SK-N-SH (cell line): Measurements from ENCODE around the gene PROSER2. TPM values are rescaled to one million over a fixed set of nuclear protein-coding genes. Genes with fewer than 3 reads are reported as not detected.

ENCODE experiments used
- CTCF ChIA-PET: fragments of 300-600, 350-600 bp; formaldehyde crosslinking; extraction: SDS; loops from one replicate; lab custom pipeline; 2021; lab: Yijun Ruan, JAX
- POLR2A ChIA-PET: fragments of 350-600 bp; sonication (Branson Sonifier 250); formaldehyde crosslinking; extraction: SDS; loops from one replicate; lab custom pipeline; 2020; ENCODE audit warnings: antibody characterized with exemption, inconsistent platforms; lab: Yijun Ruan, JAX
- DNase-seq: peaks from one replicate; pipeline ENCODE4 v3.0.0; 2012
- H2AFZ ChIP-seq: fragments of 200-600 bp; sonication (generic); 2 replicates; pipeline ENCODE4 v1.8.1; 2016; ENCODE audit warnings: antibody characterized with exemption, mild to moderate bottlenecking, low read depth
- H3F3A ChIP-seq: fragments of 200-600 bp; sonication (generic); replicated peaks from 2 replicates; pipeline ENCODE3; 2016; ENCODE audit warnings: antibody characterized with exemption, mild to moderate bottlenecking; ENCODE audit not compliant: insufficient read depth
- H3K27ac ChIP-seq, 2 experiments: fragments of 200-500 bp in 1 of 2; fragments of 200-600 bp in 1 of 2; sonication (Bioruptor generic) in 1 of 2; sonication (generic), shearing (Covaris generic) in 1 of 2; 2 replicates each; pipeline versions ENCODE4 v1.5.1 to v1.6.1; 2014 to 2016; ENCODE audit warnings: low read depth in 2 of 2, inconsistent platforms in 1 of 2, low read length in 1 of 2, mild to moderate bottlenecking in 1 of 2, mixed read lengths in 1 of 2
- H3K27me3 ChIP-seq: fragments of 200-600 bp; sonication (generic), shearing (Covaris generic); 2 replicates; pipeline ENCODE4 v1.6.1; 2016; ENCODE audit warnings: mixed run types; ENCODE audit not compliant: insufficient read depth
- H3K36me3 ChIP-seq, 2 experiments: fragments of 200-500 bp in 1 of 2; fragments of 200-600 bp in 1 of 2; sonication (Bioruptor generic) in 1 of 2; sonication (generic) in 1 of 2; replicated peaks in 1 of 2; 2 replicates each; pipeline versions ENCODE3 to v1.5.1; 2014 to 2016; ENCODE audit warnings: low read length in 1 of 2, mild to moderate bottlenecking in 1 of 2; ENCODE audit not compliant: insufficient read depth in 2 of 2, control insufficient read depth in 1 of 2
- H3K4me1 ChIP-seq, 2 experiments: fragments of 200-500 bp in 1 of 2; fragments of 200-600 bp in 1 of 2; sonication (Bioruptor generic) in 1 of 2; sonication (generic), shearing (Covaris generic) in 1 of 2; 2 replicates each; pipeline versions ENCODE4 v1.5.1 to v1.6.1; 2014 to 2016; ENCODE audit warnings: low read depth in 1 of 2, low read length in 1 of 2, mixed run types in 1 of 2; ENCODE audit not compliant: insufficient read depth in 2 of 2, control insufficient read depth in 1 of 2
- H3K4me2 ChIP-seq: fragments of 200-600 bp; sonication (generic), shearing (Covaris generic); 2 replicates; pipeline ENCODE4 v1.6.1; 2017; ENCODE audit warnings: mixed run types
- H3K4me3 ChIP-seq, 2 experiments: fragments of 200-500 bp in 1 of 2; fragments of 200-600 bp in 1 of 2; sonication (Bioruptor generic) in 1 of 2; sonication (generic), shearing (Covaris generic) in 1 of 2; 2 replicates each; pipeline versions ENCODE4 v1.5.1 to v1.8.1; 2014 to 2016; ENCODE audit warnings: low read depth in 2 of 2, inconsistent platforms in 1 of 2, low read length in 1 of 2, mild to moderate bottlenecking in 1 of 2, mixed read lengths in 1 of 2, moderate library complexity in 1 of 2
- H3K79me2 ChIP-seq: fragments of 200-600 bp; sonication (generic); 2 replicates; pipeline ENCODE4 v1.8.1; 2017; ENCODE audit warnings: mild to moderate bottlenecking; ENCODE audit not compliant: insufficient read depth
- H3K9ac ChIP-seq: fragments of 200-600 bp; sonication (generic); 2 replicates; pipeline ENCODE4 v1.6.1; 2017; ENCODE audit warnings: mixed run types
- H3K9me2 ChIP-seq: fragments of 200-600 bp; sonication (generic); 2 replicates; pipeline ENCODE4 v1.6.1; 2017; ENCODE audit warnings: mixed run types
- H3K9me3 ChIP-seq: fragments of 200-600 bp; sonication (generic); 2 replicates; pipeline ENCODE4 v1.6.1; 2017; ENCODE audit warnings: mixed run types, mild to moderate bottlenecking, moderate library complexity
- H4K20me1 ChIP-seq: fragments of 200-600 bp; sonication (generic); 2 replicates; pipeline ENCODE4 v1.6.1; 2017; ENCODE audit warnings: mild to moderate bottlenecking, mixed run types; ENCODE audit not compliant: insufficient read depth
- CHD2 ChIP-seq: fragments of 150-350 bp; IDR thresholded peaks from 2 replicates; pipeline ENCODE4 v1.6.1; 2018; ENCODE audit warnings: low read length; ENCODE audit not compliant: partially characterized antibody
- ELF1 ChIP-seq: IDR thresholded peaks from 2 replicates; pipeline ENCODE4 v1.4.0; 2012
- EP300 ChIP-seq, 2 experiments: IDR thresholded peaks; 2 replicates each; pipeline versions ENCODE4 v1.4.0 to v1.6.1; 2012; ENCODE audit warnings: borderline replicate concordance in 1 of 2, low read depth in 1 of 2, low read length in 1 of 2
- EZH2phosphoT487 ChIP-seq: fragments of 200-600 bp; sonication (generic); IDR thresholded peaks from 2 replicates; pipeline ENCODE4 v1.6.1; 2017; ENCODE audit warnings: low read depth, mixed run types, mild to moderate bottlenecking, antibody characterized with exemption, moderate library complexity, borderline replicate concordance
- FOSL2 ChIP-seq: IDR thresholded peaks from 2 replicates; pipeline ENCODE4 v1.4.0; 2012; ENCODE audit warnings: low read depth, mild to moderate bottlenecking, moderate library complexity, borderline replicate concordance
- GABPA ChIP-seq: IDR thresholded peaks from 2 replicates; pipeline ENCODE4 v1.4.0; 2012; ENCODE audit warnings: low read depth, mild to moderate bottlenecking
- JUND ChIP-seq: IDR thresholded peaks from 2 replicates; pipeline ENCODE4 v1.4.0; 2012
- MEF2A ChIP-seq: IDR thresholded peaks from 2 replicates; pipeline ENCODE4 v1.4.0; 2012; ENCODE audit warnings: low read depth, borderline replicate concordance
- MXI1 ChIP-seq: IDR thresholded peaks from 2 replicates; pipeline ENCODE4 v1.6.1; 2012; ENCODE audit warnings: mild to moderate bottlenecking, low read depth, low read length, improper control_type of control experiment
- NFIC ChIP-seq: IDR thresholded peaks from 2 replicates; pipeline ENCODE4 v1.4.0; 2012; ENCODE audit warnings: borderline replicate concordance
- NRF1 ChIP-seq: IDR thresholded peaks from 2 replicates; pipeline ENCODE4 v1.6.1; 2012; ENCODE audit warnings: low read depth, mild to moderate bottlenecking, low read length
- PBX3 ChIP-seq: IDR thresholded peaks from 2 replicates; pipeline ENCODE4; 2012
- POLR2AphosphoS5 ChIP-seq: IDR thresholded peaks from 2 replicates; pipeline ENCODE4 v1.6.1; 2012; ENCODE audit warnings: low read depth, low read length
- RXRA ChIP-seq: IDR thresholded peaks from 2 replicates; pipeline ENCODE4 v1.4.0; 2012; ENCODE audit warnings: low read depth, mild to moderate bottlenecking, borderline replicate concordance
- SIN3A ChIP-seq: IDR thresholded peaks from 2 replicates; pipeline ENCODE4 v1.6.1; 2012; ENCODE audit warnings: low read depth, mild to moderate bottlenecking, low read length, moderate library complexity, borderline replicate concordance
- TAF1 ChIP-seq: IDR thresholded peaks from 2 replicates; pipeline ENCODE4 v1.6.1; 2012; ENCODE audit warnings: low read depth, mild to moderate bottlenecking, low read length, moderate library complexity, borderline replicate concordance
- TCF12 ChIP-seq: IDR thresholded peaks from 2 replicates; pipeline ENCODE4 v1.4.0; 2012
- TEAD4 ChIP-seq: IDR thresholded peaks from 2 replicates; pipeline ENCODE4 v1.4.0; 2012; ENCODE audit warnings: mild to moderate bottlenecking, borderline replicate concordance; ENCODE audit not compliant: insufficient read depth
- USF1 ChIP-seq: IDR thresholded peaks from 2 replicates; pipeline ENCODE4 v1.4.0; 2012; ENCODE audit warnings: low read depth, borderline replicate concordance
- YY1 ChIP-seq: IDR thresholded peaks from 2 replicates; pipeline ENCODE4 v1.4.0; 2012; ENCODE audit warnings: low read depth, mild to moderate bottlenecking
- WGBS: methylation state at CpG from one replicate; pipeline ENCODE4 v1.1.6; 2017; ENCODE audit warnings: low lambda C conversion rate; 5-methylcytosine and 5-hydroxymethylcytosine counted together
- polyA plus RNA-seq, 3 experiments: library from polyadenylated mRNA; depleted of rRNA; stranded (reverse); fragments of >200 nt; gene quantifications; 2 replicates each; pipeline ENCODE4 v1.2.3, GENCODE V29; 2012

The PROSER2 gene
- polyA plus RNA-seq, 1 of the 3 experiments (the other 2 are of a cell fraction), result 0.95 TPM

- TF ChIP-seq USF1 (no peak), EP300 (IDR thresholded peaks at IDR 0.05; ENCODE audit: borderline replicate concordance in 1 of 2, low read depth in 1 of 2, low read length in 1 of 2) (no peak), TEAD4 (no peak), RXRA (no peak), POLR2AphosphoS5 (no peak), YY1 (no peak), EZH2phosphoT487 (no peak), JUND (no peak), NFIC (no peak), FOSL2 (no peak), GABPA (no peak)
- no peaks in the 10 kb centered on the region for H3K9me3 ChIP-seq
- no peak overlapping the region for H3K27ac ChIP-seq
- no peak overlapping the region for H3K9ac ChIP-seq
- H2AFZ ChIP-seq, result no peak overlapping the region
- H3K27me3 ChIP-seq, result no peaks in the 10 kb centered on the region
- no peaks in the 10 kb centered on the region for H3K36me3 ChIP-seq
- no peaks in the 10 kb centered on the region for H3K79me2 ChIP-seq
- 84% methylated on average over 22 of the region's 22 CpGs for WGBS
- no peaks in the 10 kb centered on the region for H3K9me2 ChIP-seq
- no peaks in the 10 kb centered on the region for H3F3A ChIP-seq
- DNase-seq, result no peak
- H3K4me2 ChIP-seq, result no peak overlapping the region
- POLR2A ChIA-PET, result no interaction called here
- H3K4me3 ChIP-seq, result no peak overlapping the region
- no peaks in the 10 kb centered on the region for H3K4me1 ChIP-seq
- CTCF ChIA-PET, result interaction anchor here (0.8 kb wide), 1 partner anchor 95 kb away, joined by 3 read pairs; no protein-coding TSS in a partner anchor
- H4K20me1 ChIP-seq, result no peaks in the 10 kb centered on the region
Measured at GRCh38 chr10:11891776-11892486, 68.8 kb downstream of the PROSER2 start.

GRCh38 chr10:11893749-11894278, 70.7 kb downstream of the PROSER2 start:
- H3K9me3 ChIP-seq, result no peaks in the 10 kb centered on the region
- no peak overlapping the region for H3K27ac ChIP-seq
- H3K4me3 ChIP-seq, result no peak overlapping the region
- no peak for TF ChIP-seq TCF12
- TF ChIP-seq ELF1, result no peak
- TF ChIP-seq MEF2A, result no peak
- TF ChIP-seq NRF1, result no peak
- TF ChIP-seq SIN3A, result no peak
- TF ChIP-seq MXI1, result no peak
- no peak for TF ChIP-seq TAF1
- TF ChIP-seq PBX3, result no peak
- TF ChIP-seq CHD2, result no peak
- H3F3A ChIP-seq, result no peaks in the 10 kb centered on the region
- peaks cover 0 to 3% of the 10 kb centered on the region in 2 experiments; a peak in 1 of 4 replicates for H3K4me1 ChIP-seq
- ChIA-PET POLR2A (no interaction called here), CTCF (interaction anchor here (1.1 kb wide), 1 partner anchor 74 kb away, joined by 3 read pairs; no protein-coding TSS in a partner anchor)
- H3K79me2 ChIP-seq, result no peaks in the 10 kb centered on the region
- 78% methylated on average over 13 of the region's 22 CpGs for WGBS
- H2AFZ ChIP-seq, result no peak overlapping the region
- no peaks in the 10 kb centered on the region for H3K27me3 ChIP-seq
- no peak overlapping the region for H3K9ac ChIP-seq
- DNase-seq, result no peak
- H4K20me1 ChIP-seq, result no peaks in the 10 kb centered on the region
- H3K36me3 ChIP-seq, result no peaks in the 10 kb centered on the region
- no peaks in the 10 kb centered on the region for H3K9me2 ChIP-seq
- H3K4me2 ChIP-seq, result no peak overlapping the region
